B cell (primary cell): Measurements from ENCODE around the gene KLK10. TPM values are rescaled to one million over a fixed set of nuclear protein-coding genes. Genes with fewer than 3 reads are reported as not detected.

ENCODE experiments used
- ATAC-seq: fragments of 200-7000 bp; cut with Tn5 transposase; one replicate; pipeline ENCODE4 v1.10.0; 2021; ENCODE audit warnings: low read depth, mild to moderate bottlenecking, moderate number of reproducible peaks, moderate library complexity
- CTCF ChIA-PET: fragments of 350-600 bp; sonication (Branson Sonifier 250); formaldehyde crosslinking; loops from one replicate; lab custom pipeline; 2021; ENCODE audit warnings: antibody characterized with exemption, inconsistent platforms; lab: Charles Lee
- POLR2A ChIA-PET: fragments of 350-600 bp; sonication (Branson Sonifier 250); formaldehyde crosslinking; loops from one replicate; lab custom pipeline; 2021; ENCODE audit warnings: antibody characterized with exemption; lab: Charles Lee
- DNase-seq: peaks from one replicate; pipeline ENCODE4 v3.0.0; 2013
- H2AFZ ChIP-seq: 2 replicates; pipeline ENCODE4 v1.6.1; 2012; ENCODE audit warnings: mild to moderate bottlenecking, low read depth, low read length; ENCODE audit not compliant: insufficient read depth, poor library complexity, severe bottlenecking
- H3K27ac ChIP-seq, 2 donors: 1 replicate in 1 of 2; 2 replicates in 1 of 2; pipeline ENCODE4 v1.5.1; 2012 to 2013; ENCODE audit warnings: low read length in 2 of 2, mild to moderate bottlenecking in 2 of 2, moderate library complexity in 1 of 2
- H3K27me3 ChIP-seq, 4 experiments: fragments of 200-600 bp in 1 of 4; sonication (generic) in 1 of 4; replicated peaks in 1 of 4; 1 replicate in 2 of 4; 2 replicates in 2 of 4; pipeline versions ENCODE4 v1.6.1 to v1.7.0; 2013 to 2016; ENCODE audit warnings: low read length in 3 of 4, mild to moderate bottlenecking in 2 of 4, mixed read lengths in 1 of 4, moderate library complexity in 1 of 4; ENCODE audit not compliant: insufficient read depth in 4 of 4, control insufficient read depth in 3 of 4; ENCODE audit errors: control extremely low read depth in 1 of 4
- H3K36me3 ChIP-seq, 2 experiments: replicated peaks in 1 of 2; 1 replicate in 1 of 2; 2 replicates in 1 of 2; pipeline versions ENCODE4 v1.6.1 to v1.7.1; 2013; ENCODE audit warnings: low read length in 1 of 2; ENCODE audit not compliant: insufficient read depth in 2 of 2, control insufficient read depth in 1 of 2; ENCODE audit errors: control extremely low read depth in 1 of 2, extremely low read depth in 1 of 2
- H3K4me1 ChIP-seq, 2 donors: fragments of 200-600 bp in 1 of 2; sonication (generic) in 1 of 2; 1 replicate in 1 of 2; 2 replicates in 1 of 2; pipeline versions ENCODE4 v1.5.1 to v1.6.1; 2013 to 2017; ENCODE audit warnings: low read length in 2 of 2; ENCODE audit not compliant: control insufficient read depth in 2 of 2, insufficient read depth in 2 of 2
- H3K4me2 ChIP-seq: replicated peaks from 2 replicates; pipeline ENCODE3; 2012; ENCODE audit warnings: mild to moderate bottlenecking, low read depth, low read length; ENCODE audit not compliant: poor library complexity, severe bottlenecking
- H3K4me3 ChIP-seq, 5 experiments: fragments of 200-600 bp in 1 of 5; sonication (generic) in 1 of 5; 1 replicate in 3 of 5; 2 replicates in 2 of 5; pipeline versions ENCODE4 v1.5.1 to v1.7.0; 2011 to 2016; ENCODE audit warnings: low read length in 4 of 5, mild to moderate bottlenecking in 4 of 5, low read depth in 2 of 5, control low read depth in 1 of 5, moderate library complexity in 1 of 5; ENCODE audit not compliant: insufficient read depth in 1 of 5; ENCODE audit errors: control extremely low read depth in 1 of 5, extremely low read depth in 1 of 5
- H3K79me2 ChIP-seq: fragments of 200-600 bp; sonication (generic); one replicate; pipeline ENCODE4 v1.6.0; 2016; ENCODE audit warnings: low read length; ENCODE audit not compliant: control insufficient read depth, insufficient read depth
- H3K9ac ChIP-seq: fragments of 200-600 bp; sonication (generic); 2 replicates; pipeline ENCODE4 v1.6.1; 2017; ENCODE audit warnings: mild to moderate bottlenecking, low read length, moderate library complexity
- H3K9me3 ChIP-seq, 3 donors: one replicate each; pipeline versions ENCODE4 v1.6.1 to v1.7.1; 2013; ENCODE audit warnings: low read length in 2 of 3; ENCODE audit not compliant: control insufficient read depth in 2 of 3, insufficient read depth in 1 of 3; ENCODE audit errors: control extremely low read depth in 1 of 3
- H4K20me1 ChIP-seq: 2 replicates; pipeline ENCODE4 v1.6.0; 2012; ENCODE audit warnings: mild to moderate bottlenecking, low read length; ENCODE audit not compliant: insufficient read depth, control insufficient read depth, poor library complexity, severe bottlenecking
- H3K27ac Mint-ChIP-seq: one replicate; pipeline ENCODE4 v1.8.0; 2021; ENCODE audit warnings: mixed read lengths
- H3K27me3 Mint-ChIP-seq: one replicate; pipeline ENCODE4 v1.8.0; 2021; ENCODE audit warnings: mixed read lengths
- H3K4me1 Mint-ChIP-seq: one replicate; pipeline ENCODE4 v1.8.0; 2021; ENCODE audit warnings: mixed read lengths
- H3K4me3 Mint-ChIP-seq: one replicate; pipeline ENCODE4 v1.8.0; 2021; ENCODE audit warnings: mixed read lengths
- H3K9me3 Mint-ChIP-seq: one replicate; pipeline ENCODE4 v1.8.0; 2022; ENCODE audit warnings: mixed read lengths; ENCODE audit not compliant: insufficient read depth
- EZH2 ChIP-seq: IDR thresholded peaks from 2 replicates; pipeline ENCODE4 v1.6.1; 2012; ENCODE audit warnings: borderline replicate concordance, low read depth, mild to moderate bottlenecking, moderate library complexity, low read length; ENCODE audit not compliant: insufficient read depth, poor library complexity, severe bottlenecking
- WGBS: methylation state at CpG from one replicate; pipeline ENCODE4 v1.1.5; 2013; ENCODE audit warnings: missing lambda C conversion rate; ENCODE audit not compliant: insufficient coverage; 5-methylcytosine and 5-hydroxymethylcytosine counted together
- intact Hi-C: fragments of 100-400 bp; cut with micrococcal nuclease; formaldehyde crosslinking; loops from one replicate; pipeline ENCODE4 v1.10.0; 2022
- polyA plus RNA-seq: library from polyadenylated mRNA; depleted of rRNA; stranded (reverse); fragments of >200 nt; gene quantifications from 2 replicates; pipeline ENCODE4 v1.2.3, GENCODE V29; 2012
- total RNA-seq, 2 donors: library from RNA; stranded (reverse); fragments of 120-200 nt in 1 of 2; gene quantifications; 1 replicate in 1 of 2; 2 replicates in 1 of 2; pipeline versions ENCODE4 v1.2.3 to v1.2.4, GENCODE V29; 2013 to 2022
- TF ChIP-seq, protein P1 (sequence below): fragments of 200-600 bp; IDR thresholded peaks from one replicate; pipeline ENCODE4 v1.8.0; 2022; ENCODE audit warnings: antibody characterized with exemption, mild to moderate bottlenecking

Gene KLK10
- total and polyA plus RNA-seq, 2 donors (not counting 1 experiment from before 2014, with no cell fraction given) = not detected

- no peak within 1 kb of the TSS for H3K4me3 Mint-ChIP-seq
- intact Hi-C loops = no loop called here
- H3K27me3 ChIP-seq = peaks cover 0 to 12% (median 0%) of the 10 kb centered on the region in 4 experiments
- no peak within 1 kb of the TSS for H3K9ac ChIP-seq
- H3K4me3 ChIP-seq = no peak within 1 kb of the TSS
- H3K27me3 Mint-ChIP-seq = peaks cover 44% of the 10 kb centered on the region
- DNase-seq = no peak
- H4K20me1 ChIP-seq = no peaks in the 10 kb centered on the region
- H3K79me2 ChIP-seq = no peaks in the 10 kb centered on the region
- no peak within 1 kb of the TSS for H3K27ac Mint-ChIP-seq
- no peak for TF ChIP-seq EZH2
- TF ChIP-seq, protein P1, sequence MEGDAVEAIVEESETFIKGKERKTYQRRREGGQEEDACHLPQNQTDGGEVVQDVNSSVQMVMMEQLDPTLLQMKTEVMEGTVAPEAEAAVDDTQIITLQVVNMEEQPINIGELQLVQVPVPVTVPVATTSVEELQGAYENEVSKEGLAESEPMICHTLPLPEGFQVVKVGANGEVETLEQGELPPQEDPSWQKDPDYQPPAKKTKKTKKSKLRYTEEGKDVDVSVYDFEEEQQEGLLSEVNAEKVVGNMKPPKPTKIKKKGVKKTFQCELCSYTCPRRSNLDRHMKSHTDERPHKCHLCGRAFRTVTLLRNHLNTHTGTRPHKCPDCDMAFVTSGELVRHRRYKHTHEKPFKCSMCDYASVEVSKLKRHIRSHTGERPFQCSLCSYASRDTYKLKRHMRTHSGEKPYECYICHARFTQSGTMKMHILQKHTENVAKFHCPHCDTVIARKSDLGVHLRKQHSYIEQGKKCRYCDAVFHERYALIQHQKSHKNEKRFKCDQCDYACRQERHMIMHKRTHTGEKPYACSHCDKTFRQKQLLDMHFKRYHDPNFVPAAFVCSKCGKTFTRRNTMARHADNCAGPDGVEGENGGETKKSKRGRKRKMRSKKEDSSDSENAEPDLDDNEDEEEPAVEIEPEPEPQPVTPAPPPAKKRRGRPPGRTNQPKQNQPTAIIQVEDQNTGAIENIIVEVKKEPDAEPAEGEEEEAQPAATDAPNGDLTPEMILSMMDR = no peak
- H3K36me3 ChIP-seq = no peaks in the 10 kb centered on the region
- no peak for ATAC-seq
- no peak within 1 kb of the TSS for H2AFZ ChIP-seq
- CTCF ChIA-PET = no interaction called here
- no peak within 1 kb of the TSS for H3K4me2 ChIP-seq
- POLR2A ChIA-PET = no interaction called here
- no peaks in the 10 kb centered on the region for H3K9me3 ChIP-seq
- H3K9me3 Mint-ChIP-seq = no peaks in the 10 kb centered on the region
- H3K4me1 Mint-ChIP-seq = no peaks in the 10 kb centered on the region
- WGBS = 81% methylated on average over 19 of the region's 19 CpGs
- H3K4me1 ChIP-seq = no peaks in the 10 kb centered on the region
- H3K27ac ChIP-seq = no peak within 1 kb of the TSS
Measured at GRCh38 chr19:50969413-50969760, 50.1 kb downstream of the KLK10 start, which contains the start of gene KLK6. KLK6 (minus strand) TSS chr19:50969591; CDS start chr19:50968104, 1,487 bp downstream.

DNA sequence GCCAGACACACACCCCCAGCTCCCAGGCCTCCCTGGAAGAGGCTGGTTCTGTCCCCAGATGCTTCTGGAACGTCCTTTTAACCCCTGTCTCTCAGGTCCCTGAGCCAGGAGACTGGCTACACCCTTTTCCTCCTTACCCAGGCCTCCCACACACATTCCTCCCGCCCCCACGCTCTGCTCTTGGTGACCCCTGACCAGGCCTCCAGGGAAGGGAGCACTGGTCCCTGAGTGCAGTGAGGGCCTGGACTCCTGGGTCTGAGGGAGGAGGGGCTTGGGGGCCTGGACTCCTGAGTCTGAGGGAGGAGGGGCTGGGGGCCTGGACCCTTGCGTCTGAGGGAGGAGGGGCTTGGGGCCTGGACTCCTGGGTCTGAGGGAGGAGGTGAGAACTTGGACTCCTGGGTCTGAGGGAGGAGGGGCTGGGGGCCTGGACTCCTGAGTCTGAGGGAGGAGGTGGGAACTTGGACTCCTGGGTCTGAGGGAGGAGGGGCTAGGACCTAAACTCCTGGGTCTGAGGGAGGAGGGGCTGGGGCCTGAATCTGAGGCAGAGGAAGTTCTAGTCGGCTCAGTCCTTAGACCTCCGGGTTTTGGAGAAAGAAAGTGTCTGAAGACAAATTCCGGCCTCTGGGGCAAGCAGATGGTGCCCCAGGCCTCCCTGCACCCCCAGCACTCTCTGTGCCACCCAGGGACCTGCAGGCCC is 50.6 kb downstream of the KLK10 start:
- Histone ChIP-seq H3K4me2 (no peak overlapping the region), H3K4me3 (no peak overlapping the region), H4K20me1 (no peaks in the 10 kb centered on the region), H3K9ac (no peak overlapping the region), H3K27ac (no peak overlapping the region), H3K4me1 (no peaks in the 10 kb centered on the region), H3K36me3 (no peaks in the 10 kb centered on the region), H3K9me3 (no peaks in the 10 kb centered on the region), H2AFZ (no peak overlapping the region), H3K79me2 (no peaks in the 10 kb centered on the region), H3K27me3 (peaks cover 0 to 12% (median 0%) of the 10 kb centered on the region in 4 experiments)
- peaks cover 45% of the 10 kb centered on the region for H3K27me3 Mint-ChIP-seq
- intact Hi-C loops = no loop called here
- no peak overlapping the region for H3K27ac Mint-ChIP-seq
- ATAC-seq (no peak), DNase-seq (no peak)
- H3K4me1 Mint-ChIP-seq = no peaks in the 10 kb centered on the region
- POLR2A ChIA-PET = no interaction called here
- 47% methylated on average over 6 of the region's 7 CpGs for WGBS
- TF ChIP-seq, protein P1 = no peak
- TF ChIP-seq EZH2 = no peak
- H3K4me3 Mint-ChIP-seq = no peak overlapping the region
- CTCF ChIA-PET = no interaction called here
- no peaks in the 10 kb centered on the region for H3K9me3 Mint-ChIP-seq
